Skin of body (tissue), 2 donors: ENCODE results near the gene GOLIM4. TPM values are rescaled to one million over a fixed set of nuclear protein-coding genes. Genes with fewer than 3 reads are reported as not detected.
A peak's percentile ranks its signal among the peaks of the same experiment; 100 is the strongest.
"Not testable (repeated sequence)": the region's sequence is repeated elsewhere in the genome, so short reads cannot be mapped to it uniquely, and the experiment has no call there.

Source experiments
- DNase-seq: peaks from one replicate; lab custom pipeline; 2025; lab: John Stamatoyannopoulos, UW
- total RNA-seq: library from RNA; depleted of rRNA; stranded (reverse); fragments of >200 nt; gene quantifications from one replicate; pipeline ENCODE4 v1.2.3, GENCODE V29; 2014

The GOLIM4 gene
- total RNA-seq, 1 donor from 2014 or later = 39.2 TPM

GRCh38 chr3:168080022-168080421, 15.7 kb downstream of the GOLIM4 start:
- no peak for DNase-seq

- no peak for DNase-seq
Observed at GRCh38 chr3:168077091-168077490, 18.6 kb downstream of the GOLIM4 start.

GRCh38 chr3:168073842-168074605, 21.7 kb downstream of the GOLIM4 start:
- no peak for DNase-seq

- DNase-seq = peak; percentile 21
Observed at GRCh38 chr3:168072323-168072650, 23.4 kb downstream of the GOLIM4 start.

- no peak for DNase-seq
Observed at GRCh38 chr3:168071591-168072322, 24.0 kb downstream of the GOLIM4 start.

GRCh38 chr3:168070919-168071318, 24.8 kb downstream of the GOLIM4 start:
- no peak for DNase-seq

- no peak for DNase-seq
Observed at GRCh38 chr3:168068346-168068745, 27.4 kb downstream of the GOLIM4 start.

GRCh38 chr3:168066882-168067281, 28.8 kb downstream of the GOLIM4 start:
- no peak for DNase-seq

GRCh38 chr3:168065569-168065968, 30.2 kb downstream of the GOLIM4 start:
- DNase-seq = no peak

GRCh38 chr3:168063122-168063521, 32.6 kb downstream of the GOLIM4 start:
- no peak for DNase-seq

- DNase-seq = no peak
Observed at GRCh38 chr3:168062679-168063078, 33.0 kb downstream of the GOLIM4 start.

GRCh38 chr3:168061332-168061996, 34.3 kb downstream of the GOLIM4 start:
- no peak for DNase-seq

GRCh38 chr3:168060317-168060716, 35.4 kb downstream of the GOLIM4 start:
- DNase-seq = no peak

GRCh38 chr3:168058481-168058880, 37.2 kb downstream of the GOLIM4 start:
- DNase-seq = no peak

- DNase-seq = not testable (repeated sequence)
Observed at GRCh38 chr3:168056398-168057230, 39.1 kb downstream of the GOLIM4 start.

- DNase-seq = no peak
Observed at GRCh38 chr3:168054447-168054846, 41.3 kb downstream of the GOLIM4 start.

GRCh38 chr3:168053115-168053514, 42.6 kb downstream of the GOLIM4 start:
- no peak for DNase-seq

- no peak for DNase-seq
Observed at GRCh38 chr3:168052515-168052914, 43.2 kb downstream of the GOLIM4 start.

GRCh38 chr3:168051531-168052471, 43.9 kb downstream of the GOLIM4 start:
- peak; percentile 11 for DNase-seq

GRCh38 chr3:168051070-168051469, 44.7 kb downstream of the GOLIM4 start:
- no peak for DNase-seq
